ENCODE data around the gene ACTL10. TPM values are rescaled to one million over a fixed set of nuclear protein-coding genes. Genes with fewer than 3 reads are reported as not detected.

ACTL10 gene
- total RNA-seq, 1 experiment from 2014 or later = 2.5 TPM

DNA sequence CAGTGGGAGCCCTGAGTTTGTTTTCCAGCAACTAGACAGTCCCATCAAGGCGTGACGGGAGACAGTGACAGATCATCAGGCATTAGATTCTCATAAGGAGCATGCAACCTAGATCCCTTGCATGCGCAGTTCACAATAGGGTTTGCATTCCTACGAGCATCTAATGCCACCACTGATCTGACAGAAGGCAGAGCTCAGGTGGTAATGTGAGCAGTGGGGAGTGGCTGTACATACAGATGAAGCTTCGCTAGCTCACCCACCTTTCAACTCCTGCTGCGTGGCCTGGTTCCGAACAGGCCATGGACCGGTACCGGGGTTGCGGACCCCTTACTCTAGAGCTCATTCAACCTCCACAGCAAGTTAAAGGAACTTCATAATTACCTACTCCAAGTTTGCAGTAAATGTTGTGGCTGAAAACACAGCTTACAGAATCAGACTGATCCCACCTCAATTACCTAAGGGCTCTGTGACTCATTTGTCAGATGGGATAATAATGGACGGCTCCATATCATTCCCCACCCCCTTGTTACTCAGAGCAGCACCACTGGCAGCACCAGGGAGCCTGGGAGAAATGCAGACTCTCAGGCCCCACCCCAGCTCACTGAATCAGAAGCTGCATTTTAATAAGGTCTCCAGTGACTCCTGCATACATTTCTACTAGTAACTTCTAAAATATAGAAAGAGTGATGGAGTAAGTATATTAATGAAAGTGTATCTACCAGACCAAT, 37.6 kb downstream of the ACTL10 start:
- Histone ChIP-seq H4K20me1 (ENCODE audit: insufficient read depth, low read depth, low read length) (no peaks in the 10 kb centered on the region), H3K9me3 (ENCODE audit: low read length) (no peaks in the 10 kb centered on the region), H2AFZ (ENCODE audit: low read length) (no peak overlapping the region), H3K9me2 (replicated peaks; ENCODE audit: insufficient read depth, low read length) (no peaks in the 10 kb centered on the region), H3K4me3 (ENCODE audit: low read length) (no peak overlapping the region), H3K9ac (ENCODE audit: low read length) (no peak overlapping the region), H3K4me2 (ENCODE audit: low read depth, low read length, poor library complexity, severe bottlenecking) (no peak overlapping the region), H3K27me3 (ENCODE audit: low read length) (no peaks in the 10 kb centered on the region), H3K4me1 (ENCODE audit: low read length) (peaks cover 16% of the 10 kb centered on the region), H3K27ac (ENCODE audit: low read length) (no peak overlapping the region), H3K79me2 (ENCODE audit: low read length) (no peaks in the 10 kb centered on the region), H3K36me3 (ENCODE audit: insufficient read depth, low read length) (no peaks in the 10 kb centered on the region)
- no peak for DNase-seq

DNA sequence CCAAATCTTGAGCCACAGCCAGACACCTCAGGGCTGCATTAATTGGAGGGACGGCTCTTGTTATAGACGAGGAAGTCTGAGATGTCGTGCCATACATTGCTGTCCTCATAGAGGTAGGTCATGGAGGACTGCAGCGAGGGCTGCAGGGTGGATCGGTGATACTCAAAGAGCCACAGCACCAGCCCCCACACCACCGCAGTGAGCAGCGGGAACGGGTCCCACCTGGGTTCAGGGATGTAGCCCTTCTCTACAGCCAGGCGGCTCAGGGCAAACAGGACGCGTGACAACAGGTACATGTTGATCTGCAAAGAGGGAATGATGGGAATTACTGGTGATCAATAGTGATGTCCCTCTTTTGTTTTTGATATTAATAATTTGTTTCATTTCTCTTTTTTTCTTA, 40.9 kb downstream of the ACTL10 start:
- H3K27me3 ChIP-seq (ENCODE audit: low read length) = no peaks in the 10 kb centered on the region
- H3K4me3 ChIP-seq (ENCODE audit: low read length) = no peak overlapping the region
- H3K36me3 ChIP-seq (ENCODE audit: insufficient read depth, low read length) = no peaks in the 10 kb centered on the region
- no peaks in the 10 kb centered on the region for H4K20me1 ChIP-seq (ENCODE audit: insufficient read depth, low read depth, low read length)
- DNase-seq = no peak
- H2AFZ ChIP-seq (ENCODE audit: low read length) = no peak overlapping the region
- no peak overlapping the region for H3K9ac ChIP-seq (ENCODE audit: low read length)
- peaks cover 21% of the 10 kb centered on the region for H3K4me1 ChIP-seq (ENCODE audit: low read length)
- H3K9me2 ChIP-seq (replicated peaks; ENCODE audit: insufficient read depth, low read length) = no peaks in the 10 kb centered on the region
- H3K4me2 ChIP-seq (ENCODE audit: low read depth, low read length, poor library complexity, severe bottlenecking) = no peak overlapping the region
- no peaks in the 10 kb centered on the region for H3K9me3 ChIP-seq (ENCODE audit: low read length)
- no peak overlapping the region for H3K27ac ChIP-seq (ENCODE audit: low read length)
- no peaks in the 10 kb centered on the region for H3K79me2 ChIP-seq (ENCODE audit: low read length)

DNA sequence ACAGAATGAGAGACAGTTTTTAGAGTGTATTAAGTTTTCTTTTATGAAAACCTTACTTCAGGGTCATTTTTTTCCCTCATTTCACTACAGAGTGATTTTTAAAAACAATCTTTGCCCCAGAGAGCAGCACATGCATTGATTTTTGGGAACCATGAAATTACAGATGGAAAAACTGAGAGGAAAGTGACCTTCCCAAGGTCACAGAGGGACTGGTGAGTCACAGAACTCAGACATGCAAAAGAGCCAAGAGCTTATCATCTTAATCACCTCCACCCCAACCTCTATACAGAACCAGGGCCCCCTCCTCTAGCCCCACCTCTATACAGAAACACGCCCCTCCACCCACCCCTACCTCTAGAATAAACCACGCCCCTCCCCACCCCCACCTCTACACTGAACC, 42.7 kb downstream of the ACTL10 start:
- Histone ChIP-seq H3K9ac (ENCODE audit: low read length) (no peak overlapping the region), H3K36me3 (ENCODE audit: insufficient read depth, low read length) (no peaks in the 10 kb centered on the region), H3K9me2 (replicated peaks; ENCODE audit: insufficient read depth, low read length) (no peaks in the 10 kb centered on the region), H4K20me1 (ENCODE audit: insufficient read depth, low read depth, low read length) (no peaks in the 10 kb centered on the region), H2AFZ (ENCODE audit: low read length) (no peak overlapping the region), H3K4me2 (ENCODE audit: low read depth, low read length, poor library complexity, severe bottlenecking) (no peak overlapping the region), H3K4me3 (ENCODE audit: low read length) (no peak overlapping the region), H3K9me3 (ENCODE audit: low read length) (no peaks in the 10 kb centered on the region), H3K27me3 (ENCODE audit: low read length) (no peaks in the 10 kb centered on the region), H3K4me1 (ENCODE audit: low read length) (peaks cover 21% of the 10 kb centered on the region), H3K27ac (ENCODE audit: low read length) (no peak overlapping the region), H3K79me2 (ENCODE audit: low read length) (no peaks in the 10 kb centered on the region)
- DNase-seq = no peak

DNA sequence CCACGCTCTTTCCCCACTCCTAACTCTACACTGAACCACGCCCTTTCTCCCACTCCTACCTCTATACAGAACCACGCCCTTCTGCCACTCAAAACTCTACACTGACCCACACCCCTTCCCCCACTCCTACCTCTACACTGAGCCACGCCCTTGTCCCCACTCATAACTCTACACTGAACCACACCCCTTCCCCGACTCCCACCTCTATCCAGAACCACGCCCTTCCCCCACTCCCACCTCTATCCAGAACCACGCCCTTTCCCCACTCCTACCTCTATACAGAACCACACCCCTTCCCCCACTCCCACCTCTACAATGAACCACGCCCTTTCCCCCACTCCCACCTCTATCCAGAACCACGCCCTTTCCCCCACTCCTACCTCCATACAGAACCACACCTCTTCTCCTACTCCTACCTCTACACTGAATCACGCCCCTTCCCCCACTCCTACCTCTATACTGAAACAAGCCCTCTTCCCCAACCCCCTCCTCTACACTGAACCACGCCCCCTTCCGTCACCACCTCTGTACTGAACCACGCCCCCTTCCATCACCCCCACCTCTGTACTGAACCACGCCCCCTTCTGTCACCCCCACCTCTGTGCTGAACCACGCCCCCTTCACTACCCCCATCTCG, 43.3 kb downstream of the ACTL10 start:
- H3K36me3 ChIP-seq (ENCODE audit: insufficient read depth, low read length) = no peaks in the 10 kb centered on the region
- H3K79me2 ChIP-seq (ENCODE audit: low read length) = no peaks in the 10 kb centered on the region
- H3K9me2 ChIP-seq (replicated peaks; ENCODE audit: insufficient read depth, low read length) = no peaks in the 10 kb centered on the region
- H4K20me1 ChIP-seq (ENCODE audit: insufficient read depth, low read depth, low read length) = no peaks in the 10 kb centered on the region
- no peak overlapping the region for H3K27ac ChIP-seq (ENCODE audit: low read length)
- no peak overlapping the region for H2AFZ ChIP-seq (ENCODE audit: low read length)
- H3K4me3 ChIP-seq (ENCODE audit: low read length) = no peak overlapping the region
- no peak for DNase-seq
- H3K9ac ChIP-seq (ENCODE audit: low read length) = no peak overlapping the region
- no peaks in the 10 kb centered on the region for H3K9me3 ChIP-seq (ENCODE audit: low read length)
- H3K27me3 ChIP-seq (ENCODE audit: low read length) = no peaks in the 10 kb centered on the region
- no peak overlapping the region for H3K4me2 ChIP-seq (ENCODE audit: low read depth, low read length, poor library complexity, severe bottlenecking)
- peaks cover 21% of the 10 kb centered on the region for H3K4me1 ChIP-seq (ENCODE audit: low read length)

DNA sequence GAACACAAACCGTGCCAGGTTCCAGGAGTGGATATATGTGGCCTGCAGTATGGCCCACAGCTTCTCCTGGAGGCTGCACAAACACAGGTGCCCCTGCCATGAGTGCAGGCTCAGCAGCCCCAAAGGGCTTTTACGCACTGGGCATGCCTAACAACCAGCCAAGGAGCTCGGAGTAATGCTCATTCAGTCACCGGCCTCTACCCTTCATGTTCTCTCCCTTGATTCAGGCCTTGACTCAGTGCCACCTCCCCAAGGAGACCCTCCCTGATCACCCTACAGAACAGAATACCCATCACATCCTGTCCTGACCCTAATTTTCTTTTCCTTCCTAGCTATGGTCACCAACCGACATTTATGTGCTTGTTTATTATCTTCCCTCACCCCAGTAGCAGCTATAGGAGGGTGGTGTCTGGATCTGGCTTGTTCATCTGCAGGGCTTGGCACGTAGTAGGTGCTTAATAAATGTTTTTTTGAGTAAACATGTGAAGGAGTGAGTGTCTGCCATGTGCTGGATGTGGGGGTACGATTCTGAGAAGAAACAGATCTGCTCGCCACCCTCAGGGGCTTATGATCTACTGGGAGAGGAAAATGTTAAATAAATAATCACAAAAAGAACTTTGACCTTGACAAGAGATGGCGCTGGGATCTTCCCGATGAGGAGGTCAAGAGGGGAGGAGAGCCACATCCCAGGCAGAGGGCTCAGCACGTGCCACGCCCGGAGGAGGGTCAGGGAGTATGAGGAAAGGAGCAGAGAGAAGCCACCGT, 44.1 kb downstream of the ACTL10 start:
- no peaks in the 10 kb centered on the region for H3K36me3 ChIP-seq (ENCODE audit: insufficient read depth, low read length)
- H3K9me2 ChIP-seq (replicated peaks; ENCODE audit: insufficient read depth, low read length) = no peaks in the 10 kb centered on the region
- no peak overlapping the region for H3K27ac ChIP-seq (ENCODE audit: low read length)
- no peak overlapping the region for H3K9ac ChIP-seq (ENCODE audit: low read length)
- no peak for DNase-seq
- H3K4me3 ChIP-seq (ENCODE audit: low read length) = no peak overlapping the region
- H2AFZ ChIP-seq (ENCODE audit: low read length) = no peak overlapping the region
- peaks cover 14% of the 10 kb centered on the region for H3K4me1 ChIP-seq (ENCODE audit: low read length)
- no peaks in the 10 kb centered on the region for H3K27me3 ChIP-seq (ENCODE audit: low read length)
- no peaks in the 10 kb centered on the region for H3K9me3 ChIP-seq (ENCODE audit: low read length)
- H3K4me2 ChIP-seq (ENCODE audit: low read depth, low read length, poor library complexity, severe bottlenecking) = no peak overlapping the region
- no peaks in the 10 kb centered on the region for H4K20me1 ChIP-seq (ENCODE audit: insufficient read depth, low read depth, low read length)
- no peaks in the 10 kb centered on the region for H3K79me2 ChIP-seq (ENCODE audit: low read length)

DNA sequence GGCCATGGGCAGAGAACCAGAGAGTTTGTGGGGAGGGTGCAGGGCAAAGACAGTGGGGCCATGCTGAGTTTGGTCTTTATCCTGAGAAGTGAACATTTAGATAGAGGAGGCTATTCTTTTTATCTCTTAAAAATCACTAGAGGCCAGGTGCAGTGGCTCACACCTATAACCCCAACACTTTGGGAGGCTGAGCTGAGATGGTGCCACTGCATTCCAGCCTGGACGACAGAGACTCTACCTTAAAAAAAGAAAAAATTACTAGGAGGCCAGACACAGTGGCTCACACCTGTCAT, 44.6 kb downstream of the ACTL10 start:
- Histone ChIP-seq H3K27me3 (ENCODE audit: low read length) (no peaks in the 10 kb centered on the region), H3K9me3 (ENCODE audit: low read length) (no peaks in the 10 kb centered on the region), H3K27ac (ENCODE audit: low read length) (no peak overlapping the region), H4K20me1 (ENCODE audit: insufficient read depth, low read depth, low read length) (no peaks in the 10 kb centered on the region), H2AFZ (ENCODE audit: low read length) (no peak overlapping the region), H3K79me2 (ENCODE audit: low read length) (no peaks in the 10 kb centered on the region), H3K4me3 (ENCODE audit: low read length) (no peak overlapping the region), H3K4me2 (ENCODE audit: low read depth, low read length, poor library complexity, severe bottlenecking) (no peak overlapping the region), H3K4me1 (ENCODE audit: low read length) (peaks cover 9% of the 10 kb centered on the region; the same call in 1 of the 2 replicates), H3K36me3 (ENCODE audit: insufficient read depth, low read length) (no peaks in the 10 kb centered on the region), H3K9me2 (replicated peaks; ENCODE audit: insufficient read depth, low read length) (no peaks in the 10 kb centered on the region), H3K9ac (ENCODE audit: low read length) (no peak overlapping the region)
- DNase-seq = no peak

DNA sequence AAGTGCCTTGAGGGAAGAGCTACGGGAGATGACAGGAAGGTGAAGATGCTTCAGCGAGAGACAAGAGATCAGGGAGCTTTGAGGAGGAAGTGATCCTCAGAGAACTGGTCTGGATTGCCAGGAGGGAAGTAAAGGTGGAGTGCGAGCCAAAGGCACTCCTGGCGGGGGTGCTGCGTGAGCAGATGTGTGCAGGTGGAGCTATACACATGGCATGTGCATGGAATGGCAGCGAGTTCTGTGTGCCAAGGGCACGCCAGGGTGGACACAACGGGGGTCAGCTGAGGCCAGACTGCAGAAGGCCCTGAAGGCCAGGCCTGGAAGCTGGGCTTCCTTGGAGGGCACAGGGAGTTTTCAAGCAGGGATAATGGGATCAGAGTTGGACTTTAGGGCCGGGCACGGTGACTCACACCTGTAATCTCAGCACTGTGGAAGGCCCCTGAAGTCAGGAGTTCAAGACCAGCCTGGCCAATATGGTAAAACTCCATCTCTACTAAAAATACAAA, 47.2 kb downstream of the ACTL10 start:
- Histone ChIP-seq H3K27ac (ENCODE audit: low read length) (no peak overlapping the region), H3K4me2 (ENCODE audit: low read depth, low read length, poor library complexity, severe bottlenecking) (no peak overlapping the region), H3K4me3 (ENCODE audit: low read length) (no peak overlapping the region), H3K36me3 (ENCODE audit: insufficient read depth, low read length) (no peaks in the 10 kb centered on the region), H2AFZ (ENCODE audit: low read length) (no peak overlapping the region), H3K9me3 (ENCODE audit: low read length) (no peaks in the 10 kb centered on the region), H3K79me2 (ENCODE audit: low read length) (no peaks in the 10 kb centered on the region), H3K4me1 (ENCODE audit: low read length) (peaks cover 7% of the 10 kb centered on the region; the same call in 1 of the 2 replicates), H3K9ac (ENCODE audit: low read length) (no peak overlapping the region), H3K27me3 (ENCODE audit: low read length) (no peaks in the 10 kb centered on the region), H3K9me2 (replicated peaks; ENCODE audit: insufficient read depth, low read length) (no peaks in the 10 kb centered on the region), H4K20me1 (ENCODE audit: insufficient read depth, low read depth, low read length) (no peaks in the 10 kb centered on the region)
- DNase-seq = no peak

DNA sequence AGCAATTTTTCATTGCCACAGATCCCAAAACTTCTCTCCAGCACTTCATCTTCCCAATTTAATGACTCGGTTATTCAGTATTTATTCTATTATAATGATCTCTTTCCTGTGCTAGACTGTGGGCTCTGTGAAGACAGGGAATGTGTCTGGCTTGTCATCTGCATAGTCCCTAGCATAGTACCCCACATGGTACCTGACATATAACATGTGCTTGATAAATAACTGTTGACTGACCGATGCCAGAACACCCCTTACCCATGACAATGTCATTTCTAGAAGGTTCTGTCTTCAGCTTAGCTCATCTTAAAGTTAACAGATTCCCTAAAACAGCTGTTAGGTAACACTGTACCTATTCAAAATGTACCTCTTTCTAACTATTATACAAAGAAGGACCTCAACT, 49.8 kb downstream of the ACTL10 start:
- no peaks in the 10 kb centered on the region for H3K9me2 ChIP-seq (replicated peaks; ENCODE audit: insufficient read depth, low read length)
- no peak overlapping the region for H2AFZ ChIP-seq (ENCODE audit: low read length)
- 0 out of 2 replicates have a peak, but pooled peaks cover 6% of the 10 kb centered on the region for H3K79me2 ChIP-seq (ENCODE audit: low read length)
- H3K27ac ChIP-seq (ENCODE audit: low read length) = no peak overlapping the region
- peaks cover 6% of the 10 kb centered on the region for H3K4me1 ChIP-seq (ENCODE audit: low read length)
- no peaks in the 10 kb centered on the region for H4K20me1 ChIP-seq (ENCODE audit: insufficient read depth, low read depth, low read length)
- H3K36me3 ChIP-seq (ENCODE audit: insufficient read depth, low read length) = no peaks in the 10 kb centered on the region
- no peaks in the 10 kb centered on the region for H3K27me3 ChIP-seq (ENCODE audit: low read length)
- DNase-seq = no peak
- no peak overlapping the region for H3K9ac ChIP-seq (ENCODE audit: low read length)
- no peak overlapping the region for H3K4me3 ChIP-seq (ENCODE audit: low read length)
- no peaks in the 10 kb centered on the region for H3K9me3 ChIP-seq (ENCODE audit: low read length)
- no peak overlapping the region for H3K4me2 ChIP-seq (ENCODE audit: low read depth, low read length, poor library complexity, severe bottlenecking)
